ENCODE results near the gene PRDM16.
"Not testable (repeated sequence)": the region's sequence is repeated elsewhere in the genome, so short reads cannot be mapped to it uniquely, and the experiment has no call there.

Gene PRDM16

GRCh38 chr1:3236955-3237354 lies 168.0 kb downstream of the PRDM16 start:
- DNase-seq = no peak

GRCh38 chr1:3237570-3237969 lies 168.6 kb downstream of the PRDM16 start:
- DNase-seq = no peak

GRCh38 chr1:3237994-3238702 lies 169.1 kb downstream of the PRDM16 start:
- no peak for DNase-seq

- no peak for DNase-seq
Measured at GRCh38 chr1:3238703-3239278, 169.8 kb downstream of the PRDM16 start.

- not testable (repeated sequence) for DNase-seq
Measured at GRCh38 chr1:3239991-3240390, 171.0 kb downstream of the PRDM16 start.

- DNase-seq = no peak
Measured at GRCh38 chr1:3240524-3241235, 171.7 kb downstream of the PRDM16 start.

- no peak for DNase-seq
Measured at GRCh38 chr1:3241236-3241550, 172.2 kb downstream of the PRDM16 start.

GRCh38 chr1:3241673-3242407 lies 172.8 kb downstream of the PRDM16 start:
- no peak for DNase-seq

GRCh38 chr1:3242408-3243260 lies 173.6 kb downstream of the PRDM16 start:
- DNase-seq = no peak

- no peak for DNase-seq
Measured at GRCh38 chr1:3243304-3243703, 174.3 kb downstream of the PRDM16 start.

GRCh38 chr1:3244025-3244926 lies 175.3 kb downstream of the PRDM16 start:
- DNase-seq = no peak

- DNase-seq = peak; percentile 21
Measured at GRCh38 chr1:3244927-3245315, 175.9 kb downstream of the PRDM16 start.

GRCh38 chr1:3245344-3245743 lies 176.3 kb downstream of the PRDM16 start:
- DNase-seq = no peak

GRCh38 chr1:3245768-3246167 lies 176.8 kb downstream of the PRDM16 start:
- no peak for DNase-seq

- no peak for DNase-seq
Measured at GRCh38 chr1:3246251-3246650, 177.2 kb downstream of the PRDM16 start.

- DNase-seq = no peak
Measured at GRCh38 chr1:3247521-3248121, 178.6 kb downstream of the PRDM16 start.

GRCh38 chr1:3248155-3249141 lies 179.4 kb downstream of the PRDM16 start:
- DNase-seq = no peak

GRCh38 chr1:3249231-3249630 lies 180.2 kb downstream of the PRDM16 start:
- DNase-seq = no peak

- DNase-seq = no peak
Measured at GRCh38 chr1:3249631-3250501, 180.9 kb downstream of the PRDM16 start.

Data from fibroblast of skin of right quadriceps (primary cell).